Heart left ventricle (tissue), 13 donors: Measurements from ENCODE around the gene CYB5R3.
A peak's percentile ranks its signal among the peaks of the same experiment; 100 is the strongest.

ENCODE experiments used
- CTCF ChIP-seq, 12 donors: fragments of 200-600 bp; sonication (generic) in 4 of 12; IDR thresholded peaks; one replicate each; pipeline versions ENCODE4 v1.5.0 to v1.8.0; 2018 to 2022; ENCODE audit warnings: antibody characterized with exemption in 12 of 12, mild to moderate bottlenecking in 5 of 12
- POLR2A ChIP-seq, 2 donors: fragments of 450-650 bp; IDR thresholded peaks; one replicate each; pipeline ENCODE4 v1.6.1; 2017; ENCODE audit warnings: antibody characterized with exemption in 2 of 2, mild to moderate bottlenecking in 2 of 2, moderate library complexity in 2 of 2
- donor health status: ischemic (EF 13 %, LVEDD 7.1; RV severe dilation, severe dysfunction).
- donor health status: DM: no; HTN: yes; CAD: no.
- donor health status: DM: no; HTN: no; CAD: no.
- donor health status: ischemic (EF 25% LVEDD 6.9; RV normal size, moderate dysfunction).
- donor health status: ischemic (EF 25% LVEDD 5.7; RV mildly dilated, moderate dysfunction).
- donor health status: ischemic (EF 35%, LVEDD 5.7; RV mildly dilated, moderate dysfunction).
- donor health status: nonischemic (EF 11% LVEDD 7.7; RV severe dilation, severe dysfunction).
- donor health status: DM: yes; HTN: yes; CAD: no.
- donor health status: PGD.
- donor health status: ischemic (EF 29% LVEDD 5.4; RV normal size, mild dysfunction).
- donor health status: nonischemic (EF 23%, LVEDD 6.1; RV moderate dilation, normal function).

GRCh38 chr22:42685941-42686653 is 36.9 kb upstream of the CYB5R3 start:
- TF ChIP-seq CTCF (IDR thresholded peaks at IDR 0.05) (peak in 5 of 12 donors; percentile 11 to 45 (median 25)), POLR2A (IDR thresholded peaks at IDR 0.05) (peak in 1 of 2 donors; percentile 67)
